AG04450 (cell line): ENCODE results near the gene GTF2A1. TPM values are rescaled to one million over a fixed set of nuclear protein-coding genes. Genes with fewer than 3 reads are reported as not detected.

Source experiments
- CTCF ChIA-PET: fragments of 300-600, 350-600 bp; formaldehyde crosslinking; extraction: SDS; loops from one replicate; lab custom pipeline; 2022; ENCODE audit warnings: antibody characterized with exemption, inconsistent platforms; lab: Charles Lee
- POLR2A ChIA-PET: fragments of 350-600 bp; formaldehyde crosslinking; extraction: SDS; loops from one replicate; lab custom pipeline; 2021; ENCODE audit warnings: antibody characterized with exemption, inconsistent platforms; lab: Yijun Ruan, JAX
- DNase-seq: peaks from one replicate; pipeline ENCODE4 v3.0.0-alpha.2; 2011; ENCODE audit warnings: low read depth, low spot score
- H3K27ac ChIP-seq: one replicate; pipeline ENCODE4 v1.5.1; 2012; ENCODE audit warnings: low read depth, low read length, control low read depth
- H3K27me3 ChIP-seq: one replicate; pipeline ENCODE4 v1.6.0; 2012; ENCODE audit warnings: low read length; ENCODE audit not compliant: control insufficient read depth, insufficient read depth
- H3K4me3 ChIP-seq: 2 replicates; pipeline ENCODE4 v1.5.1; 2011; ENCODE audit warnings: mild to moderate bottlenecking, low read depth, low read length, control low read depth
- H3K9me3 ChIP-seq: 2 replicates; pipeline ENCODE4 v1.5.1; 2012; ENCODE audit warnings: low read length; ENCODE audit not compliant: control insufficient read depth, insufficient read depth
- CTCF ChIP-seq: IDR thresholded peaks from 2 replicates; pipeline ENCODE4 v1.5.1; 2011; ENCODE audit warnings: low read depth, low read length, control low read depth, inconsistent platforms
- polyA plus RNA-seq: library from polyadenylated mRNA; depleted of rRNA; stranded (reverse); fragments of >200 nt; gene quantifications from 2 replicates; pipeline ENCODE4 v1.2.3, GENCODE V29; 2011

Gene GTF2A1
- polyA plus RNA-seq, 1 experiment = 22.9 TPM

GRCh38 chr14:81221579-81222102, 882 bp upstream of the GTF2A1 start:
- TF ChIP-seq CTCF = no peak
- ChIA-PET CTCF (interaction anchor here (0.6 to 1.2 kb wide), 2 partner anchors 44 to 51 kb away, joined by 3 to 5 read pairs; no protein-coding TSS in a partner anchor), POLR2A (interaction anchor here (1.2 to 1.8 kb wide), 8 partner anchors 21 to 312 kb away, joined by 3 to 15 read pairs (median 6); partner anchors contain the start of gene SEL1L)
- Histone ChIP-seq H3K27me3 (no peaks in the 10 kb centered on the region), H3K4me3 (peak overlapping the region; percentile 89), H3K9me3 (no peaks in the 10 kb centered on the region), H3K27ac (peak overlapping the region; percentile 100)
- no peak for DNase-seq

DNA sequence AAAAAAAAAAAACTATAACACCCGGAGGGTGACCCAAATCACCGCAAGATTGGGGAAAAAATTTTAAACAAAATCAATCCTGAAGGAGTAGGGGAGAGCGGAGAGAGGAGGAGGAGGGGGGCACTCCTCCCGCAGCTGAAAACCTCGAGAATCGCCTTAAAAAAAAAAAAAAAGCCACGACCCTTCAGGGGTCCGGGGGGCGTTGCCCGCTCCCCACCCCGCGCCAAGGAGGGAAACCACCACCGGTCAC, 254 bp downstream of the GTF2A1 start:
- Histone ChIP-seq H3K27me3 (no peaks in the 10 kb centered on the region), H3K9me3 (no peaks in the 10 kb centered on the region), H3K4me3 (peak overlapping the region; percentile 75), H3K27ac (peak overlapping the region; percentile 79)
- POLR2A ChIA-PET = interaction anchor here (0.6 to 1.8 kb wide), 18 partner anchors 20 to 1795 kb away, joined by 3 to 15 read pairs (median 4); partner anchors contain the start of gene SEL1L
- CTCF ChIA-PET = interaction anchor here (0.6 kb wide), 1 partner anchor 244 kb away, joined by 5 read pairs; no protein-coding TSS in a partner anchor
- no peak for DNase-seq
- no peak for TF ChIP-seq CTCF

DNA sequence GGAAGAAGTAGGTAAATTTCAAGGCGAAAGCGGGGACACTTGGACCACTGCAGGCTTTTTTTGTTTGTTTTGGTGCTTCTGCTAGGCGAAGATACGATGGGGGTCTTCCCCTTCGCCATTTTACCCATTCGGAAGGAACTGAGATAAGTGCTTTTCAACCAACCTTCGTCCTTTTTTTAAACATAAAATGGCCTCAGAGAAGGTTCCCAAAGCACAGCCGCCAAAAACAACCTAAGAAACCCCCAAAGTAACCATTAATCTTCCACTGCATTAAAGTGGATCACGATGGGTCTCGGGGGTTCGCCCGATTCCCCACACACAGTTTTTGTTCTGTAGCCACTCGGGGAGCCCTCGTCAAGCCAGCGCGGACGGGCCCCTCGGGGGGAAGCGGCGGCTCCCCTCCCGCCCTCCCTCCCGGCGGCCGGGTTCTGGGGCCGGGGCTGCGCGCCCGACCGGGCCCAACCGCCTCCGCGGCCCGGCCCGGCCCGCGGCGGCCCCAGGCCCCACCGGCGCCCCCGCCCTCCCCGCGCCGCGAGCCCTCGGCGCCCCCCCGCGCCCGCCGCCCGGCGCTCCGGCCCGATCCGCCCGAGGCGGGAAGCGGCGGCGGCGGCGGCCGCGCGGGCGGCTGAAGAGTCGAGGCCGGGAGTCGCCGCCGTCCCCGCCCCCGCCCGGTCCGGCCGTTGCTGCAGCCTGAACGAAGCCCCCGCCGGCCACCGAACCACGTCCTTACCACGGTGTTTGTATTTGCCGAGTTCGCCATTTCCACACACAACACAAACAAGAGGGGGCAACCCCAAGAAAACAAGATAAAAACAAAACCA, 790 bp downstream of the GTF2A1 start:
- Histone ChIP-seq H3K4me3 (peak overlapping the region; percentile 84), H3K9me3 (no peaks in the 10 kb centered on the region), H3K27me3 (no peaks in the 10 kb centered on the region), H3K27ac (peak overlapping the region; percentile 85)
- no peak for DNase-seq
- ChIA-PET POLR2A (interaction anchor here (0.6 to 1.6 kb wide), 16 partner anchors 18 to 1795 kb away, joined by 3 to 16 read pairs (median 4); no protein-coding TSS in a partner anchor), CTCF (interaction anchor here (0.6 to 1.1 kb wide), 4 partner anchors 50 to 245 kb away, joined by 3 to 5 read pairs (median 4); no protein-coding TSS in a partner anchor)
- no peak for TF ChIP-seq CTCF

GRCh38 chr14:81219210-81219758, 1.5 kb downstream of the GTF2A1 start:
- TF ChIP-seq CTCF = no peak

More at GRCh38 chr14:81219210-81219758, 1.5 kb downstream of the GTF2A1 start:
- Histone ChIP-seq H3K9me3 (no peaks in the 10 kb centered on the region), H3K27me3 (no peaks in the 10 kb centered on the region), H3K27ac (peak overlapping the region; percentile 85), H3K4me3 (peak overlapping the region; percentile 84)
- peak; percentile 95 for DNase-seq
- CTCF ChIA-PET = interaction anchor here (0.7 to 1.1 kb wide), 5 partner anchors 48 to 246 kb away, joined by 3 to 5 read pairs (median 3); no protein-coding TSS in a partner anchor
- POLR2A ChIA-PET = interaction anchor here (0.6 to 1.4 kb wide), 11 partner anchors 17 to 315 kb away, joined by 3 to 16 read pairs (median 3); partner anchors contain the start of gene SEL1L
